Upper lobe of left lung (tissue), 4 donors: ENCODE results near the gene SYCP2L.

Source experiments
- CTCF ChIP-seq, 6 experiments: fragments of 450-650 bp in 4 of 6; fragments of 200-600 bp in 2 of 6; sonication (generic) in 2 of 6; IDR thresholded peaks; one replicate each; pipeline ENCODE4 v1.5.1; 2016 to 2019; ENCODE audit warnings: antibody characterized with exemption in 6 of 6
- POLR2AphosphoS5 ChIP-seq, 2 donors: sonication (generic); formaldehyde crosslinking; IDR thresholded peaks; one replicate each; pipeline ENCODE4 v1.5.1; 2017; ENCODE audit warnings: antibody characterized with exemption in 2 of 2

DNA sequence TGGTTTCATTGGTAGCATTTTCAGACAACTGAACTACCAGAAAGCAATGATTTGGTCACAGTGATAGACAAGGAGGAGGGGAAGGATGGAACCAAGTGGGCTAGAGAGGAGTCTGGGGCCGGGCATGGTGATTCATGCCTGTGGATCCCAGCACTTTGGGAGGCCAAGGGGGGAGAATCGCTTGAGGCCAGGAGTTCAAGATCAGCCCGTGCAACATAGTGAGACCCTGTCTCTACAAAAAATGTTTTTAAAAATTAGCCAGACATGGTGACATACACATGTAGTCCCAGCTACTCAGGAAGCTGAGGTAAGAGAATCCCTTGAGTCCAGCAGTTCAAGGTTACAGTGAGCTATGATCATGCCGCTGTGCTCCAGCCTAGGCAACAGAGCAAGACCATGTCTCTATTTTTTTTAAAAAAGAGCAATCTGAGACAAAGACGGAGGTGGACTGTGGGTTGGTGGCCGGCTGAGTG, 70.6 kb downstream of the SYCP2L start:
- TF ChIP-seq POLR2AphosphoS5 (IDR thresholded peaks at IDR 0.05) (no peak), CTCF (IDR thresholded peaks at IDR 0.05) (no peak)
